ENCODE data around the gene TOMM34.

Gene TOMM34

GRCh38 chr20:44958276-44958675, 1.9 kb downstream of the TOMM34 start:
- peaks cover 43% of the 10 kb centered on the region for H3K4me1 ChIP-seq (ENCODE audit: low read depth, poor library complexity, severe bottlenecking)
- H3K27ac ChIP-seq = no peak overlapping the region
- peak overlapping the region; percentile 97 for H3K4me2 ChIP-seq
- no peaks in the 10 kb centered on the region for H4K20me1 ChIP-seq (ENCODE audit: insufficient read depth)
- TF ChIP-seq CTCF (conservative IDR thresholded peaks at IDR 0.05; ENCODE audit: low read depth, low read length) = no peak
- no peaks in the 10 kb centered on the region for H3K27me3 ChIP-seq (ENCODE audit: insufficient read depth, low read depth)
- peaks cover 42% of the 10 kb centered on the region for H3K79me2 ChIP-seq (ENCODE audit: insufficient read depth, low read depth)
- H2AFZ ChIP-seq (ENCODE audit: low read depth) = no peak overlapping the region
- no peak overlapping the region for H3K4me3 ChIP-seq (IDR thresholded peaks at IDR 0.05; ENCODE audit: insufficient read depth, low read depth, low read length)
- H3K36me3 ChIP-seq (ENCODE audit: insufficient read depth) = peaks cover 18% of the 10 kb centered on the region; the same call in 1 of the 2 replicates
- no peak overlapping the region for H3K9ac ChIP-seq

GRCh38 chr20:44956410-44956809, 3.8 kb downstream of the TOMM34 start:
- Histone ChIP-seq H3K27me3 (ENCODE audit: insufficient read depth, low read depth) (no peaks in the 10 kb centered on the region), H2AFZ (ENCODE audit: low read depth) (no peak overlapping the region), H4K20me1 (ENCODE audit: insufficient read depth) (no peaks in the 10 kb centered on the region), H3K4me2 (no peak overlapping the region), H3K27ac (no peak overlapping the region), H3K4me3 (IDR thresholded peaks at IDR 0.05; ENCODE audit: insufficient read depth, low read depth, low read length) (no peak overlapping the region), H3K4me1 (ENCODE audit: low read depth, poor library complexity, severe bottlenecking) (peaks cover 24% of the 10 kb centered on the region), H3K9ac (no peak overlapping the region), H3K79me2 (ENCODE audit: insufficient read depth, low read depth) (peaks cover 42% of the 10 kb centered on the region), H3K36me3 (ENCODE audit: insufficient read depth) (peaks cover 22% of the 10 kb centered on the region; the same call in 1 of the 2 replicates)
- no peak for TF ChIP-seq CTCF (conservative IDR thresholded peaks at IDR 0.05; ENCODE audit: low read depth, low read length)

DNA sequence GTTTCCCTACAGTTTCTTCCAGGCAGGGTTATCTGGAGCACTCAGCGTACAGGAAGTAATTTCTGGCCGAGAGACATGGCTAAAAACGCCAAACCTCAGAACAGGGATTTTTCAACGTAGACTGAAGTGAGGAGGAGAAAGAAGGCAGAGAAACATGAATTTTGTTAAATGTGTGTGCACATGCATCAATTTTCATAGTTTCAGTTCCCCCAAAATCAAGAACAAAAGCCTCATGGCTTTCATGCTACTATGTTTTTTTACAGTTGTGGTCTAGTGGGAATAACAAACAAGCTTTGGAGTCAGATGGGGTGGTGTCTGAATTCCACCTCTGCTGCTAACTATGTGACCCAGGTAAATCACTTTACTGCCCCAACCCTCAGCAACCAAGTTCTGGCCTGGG, 4.9 kb downstream of the TOMM34 start:
- Histone ChIP-seq H3K27ac (no peak overlapping the region), H3K4me1 (ENCODE audit: low read depth, poor library complexity, severe bottlenecking) (peaks cover 13% of the 10 kb centered on the region), H3K4me3 (IDR thresholded peaks at IDR 0.05; ENCODE audit: insufficient read depth, low read depth, low read length) (no peak overlapping the region), H3K79me2 (ENCODE audit: insufficient read depth, low read depth) (peaks cover 42% of the 10 kb centered on the region), H2AFZ (ENCODE audit: low read depth) (no peak overlapping the region), H3K36me3 (ENCODE audit: insufficient read depth) (peaks cover 27% of the 10 kb centered on the region; the same call in 1 of the 2 replicates), H3K27me3 (ENCODE audit: insufficient read depth, low read depth) (no peaks in the 10 kb centered on the region), H4K20me1 (ENCODE audit: insufficient read depth) (no peaks in the 10 kb centered on the region), H3K4me2 (no peak overlapping the region), H3K9ac (no peak overlapping the region)
- TF ChIP-seq CTCF (conservative IDR thresholded peaks at IDR 0.05; ENCODE audit: low read depth, low read length) = no peak

DNA sequence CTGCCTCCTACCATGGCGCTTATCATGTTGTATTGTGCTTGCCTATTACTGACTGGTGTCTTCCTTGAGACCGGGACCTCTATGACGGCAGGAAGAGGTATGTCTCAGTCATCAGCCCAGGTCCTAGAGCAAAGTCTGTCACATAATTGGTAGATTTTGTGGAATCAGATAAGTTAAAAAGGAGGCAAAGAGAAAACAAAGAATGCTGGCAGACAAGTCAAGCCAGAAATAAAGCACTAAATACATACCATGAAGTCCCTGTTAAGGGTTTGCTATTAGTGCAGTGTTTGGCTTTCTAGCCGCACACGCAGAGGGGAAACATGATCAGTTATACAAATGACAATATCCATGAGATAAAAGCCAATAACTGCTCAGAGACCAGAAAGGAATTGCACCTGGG, 6.0 kb downstream of the TOMM34 start:
- Histone ChIP-seq H3K36me3 (ENCODE audit: insufficient read depth) (peaks cover 27% of the 10 kb centered on the region; the same call in 1 of the 2 replicates), H3K27ac (no peak overlapping the region), H3K27me3 (ENCODE audit: insufficient read depth, low read depth) (no peaks in the 10 kb centered on the region), H3K4me1 (ENCODE audit: low read depth, poor library complexity, severe bottlenecking) (peaks cover 13% of the 10 kb centered on the region), H3K4me3 (IDR thresholded peaks at IDR 0.05; ENCODE audit: insufficient read depth, low read depth, low read length) (no peak overlapping the region), H3K9ac (no peak overlapping the region), H2AFZ (ENCODE audit: low read depth) (no peak overlapping the region), H3K79me2 (ENCODE audit: insufficient read depth, low read depth) (peaks cover 35% of the 10 kb centered on the region), H3K4me2 (no peak overlapping the region), H4K20me1 (ENCODE audit: insufficient read depth) (no peaks in the 10 kb centered on the region)
- TF ChIP-seq CTCF (conservative IDR thresholded peaks at IDR 0.05; ENCODE audit: low read depth, low read length) = no peak
